A172 (cell line): Measurements from ENCODE around the gene CRIP3. TPM values are rescaled to one million over a fixed set of nuclear protein-coding genes. Genes with fewer than 3 reads are reported as not detected.
"Not testable (repeated sequence)": the region's sequence is repeated elsewhere in the genome, so short reads cannot be mapped to it uniquely, and the experiment has no call there.

ENCODE experiments used
- DNase-seq: peaks from one replicate; pipeline ENCODE4 v3.0.0-alpha.2; 2015; ENCODE audit warnings: low spot score
- total RNA-seq: library from RNA; depleted of rRNA; stranded (reverse); fragments of >200 nt; shearing (Covaris generic); gene quantifications from 2 replicates; pipeline ENCODE4 v1.2.3, GENCODE V29; 2014

CRIP3 gene
- total RNA-seq, 1 experiment from 2014 or later: not detected

- DNase-seq: no peak
These were observed 2.5 kb downstream of the CRIP3 start for GRCh38 chr6:43306086-43306485.

- no peak for DNase-seq
These were observed 3.7 kb downstream of the CRIP3 start for GRCh38 chr6:43304882-43305281.

- DNase-seq: no peak
These were observed 4.3 kb downstream of the CRIP3 start for GRCh38 chr6:43304361-43304760.

GRCh38 chr6:43303751-43304331, 4.8 kb downstream of the CRIP3 start:
- no peak for DNase-seq

GRCh38 chr6:43303006-43303405, 5.6 kb downstream of the CRIP3 start:
- DNase-seq: not testable (repeated sequence)

GRCh38 chr6:43302126-43302525, 6.5 kb downstream of the CRIP3 start:
- no peak for DNase-seq

- no peak for DNase-seq
These were observed 7.3 kb downstream of the CRIP3 start for GRCh38 chr6:43301081-43301870.

- no peak for DNase-seq
These were observed 9.0 kb downstream of the CRIP3 start for GRCh38 chr6:43299338-43300293.

GRCh38 chr6:43298565-43299337, 9.9 kb downstream of the CRIP3 start:
- no peak for DNase-seq

GRCh38 chr6:43297644-43298564, 10.7 kb downstream of the CRIP3 start, which contains the start of gene SLC22A7:
SLC22A7 (plus strand) TSS chr6:43298260; CDS start chr6:43298359, 99 bp downstream.
- DNase-seq: no peak

GRCh38 chr6:43296780-43297497, 11.7 kb downstream of the CRIP3 start:
- DNase-seq: no peak

- DNase-seq: no peak
These were observed 13.2 kb downstream of the CRIP3 start for GRCh38 chr6:43295456-43295855.

- DNase-seq: no peak
These were observed 14.1 kb downstream of the CRIP3 start for GRCh38 chr6:43294536-43294935.

GRCh38 chr6:43293698-43294097, 14.9 kb downstream of the CRIP3 start:
- DNase-seq: no peak

- DNase-seq: no peak
These were observed 15.8 kb downstream of the CRIP3 start for GRCh38 chr6:43292763-43293318.

- no peak for DNase-seq
These were observed 16.3 kb downstream of the CRIP3 start for GRCh38 chr6:43292341-43292740.

GRCh38 chr6:43291708-43292107, 16.9 kb downstream of the CRIP3 start:
- no peak for DNase-seq

GRCh38 chr6:43290905-43291355, 17.7 kb downstream of the CRIP3 start:
- DNase-seq: no peak

GRCh38 chr6:43290339-43290904, 18.2 kb downstream of the CRIP3 start:
- no peak for DNase-seq
